Measurements from ENCODE around the gene TTLL11. TPM values are rescaled to one million over a fixed set of nuclear protein-coding genes. Genes with fewer than 3 reads are reported as not detected.

TTLL11 gene
- total RNA-seq, 2 experiments from 2014 or later, result 0.56 to 1.4 TPM

DNA sequence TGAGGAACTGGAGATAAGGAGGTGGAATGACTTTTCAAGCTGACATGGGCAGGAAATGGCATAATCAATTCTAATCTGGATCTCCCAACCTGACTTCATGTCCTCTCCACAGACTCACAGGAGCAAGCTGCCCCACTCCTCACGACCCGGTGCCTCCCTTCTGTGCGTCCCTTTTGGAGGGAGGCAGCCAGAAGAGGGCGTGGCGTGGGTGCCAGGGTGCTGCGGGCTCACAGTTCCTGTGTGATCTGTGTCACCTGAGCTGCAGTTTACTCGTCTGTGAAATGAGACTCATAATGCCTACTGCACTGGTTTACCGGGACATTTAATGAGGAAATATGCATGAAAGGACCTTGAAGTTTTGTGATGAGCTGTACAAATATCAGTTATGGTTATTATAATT, 234.3 kb downstream of the TTLL11 start:
- ATAC-seq (no peak), DNase-seq (no peak)
- ChIA-PET CTCF (no interaction called here), POLR2A (interaction anchor here (1.2 kb wide), 1 partner anchor 28 kb away, joined by 5 read pairs; no protein-coding TSS in a partner anchor)
- Mint-ChIP-seq H3K4me1 (ENCODE audit: low read depth) (no peaks in the 10 kb centered on the region), H3K27me3 (no peaks in the 10 kb centered on the region), H3K4me3 (no peak overlapping the region), H3K9me3 (no peaks in the 10 kb centered on the region), H3K36me3 (ENCODE audit: low read depth) (no peaks in the 10 kb centered on the region), H3K27ac (no peak overlapping the region)
- TF ChIP-seq, protein P1, sequence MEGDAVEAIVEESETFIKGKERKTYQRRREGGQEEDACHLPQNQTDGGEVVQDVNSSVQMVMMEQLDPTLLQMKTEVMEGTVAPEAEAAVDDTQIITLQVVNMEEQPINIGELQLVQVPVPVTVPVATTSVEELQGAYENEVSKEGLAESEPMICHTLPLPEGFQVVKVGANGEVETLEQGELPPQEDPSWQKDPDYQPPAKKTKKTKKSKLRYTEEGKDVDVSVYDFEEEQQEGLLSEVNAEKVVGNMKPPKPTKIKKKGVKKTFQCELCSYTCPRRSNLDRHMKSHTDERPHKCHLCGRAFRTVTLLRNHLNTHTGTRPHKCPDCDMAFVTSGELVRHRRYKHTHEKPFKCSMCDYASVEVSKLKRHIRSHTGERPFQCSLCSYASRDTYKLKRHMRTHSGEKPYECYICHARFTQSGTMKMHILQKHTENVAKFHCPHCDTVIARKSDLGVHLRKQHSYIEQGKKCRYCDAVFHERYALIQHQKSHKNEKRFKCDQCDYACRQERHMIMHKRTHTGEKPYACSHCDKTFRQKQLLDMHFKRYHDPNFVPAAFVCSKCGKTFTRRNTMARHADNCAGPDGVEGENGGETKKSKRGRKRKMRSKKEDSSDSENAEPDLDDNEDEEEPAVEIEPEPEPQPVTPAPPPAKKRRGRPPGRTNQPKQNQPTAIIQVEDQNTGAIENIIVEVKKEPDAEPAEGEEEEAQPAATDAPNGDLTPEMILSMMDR (IDR thresholded peaks at IDR 0.05), result no peak
- intact Hi-C loops (cut with micrococcal nuclease), result no loop called here

- Mint-ChIP-seq H3K4me3 (no peak overlapping the region), H3K9me3 (no peaks in the 10 kb centered on the region), H3K36me3 (ENCODE audit: low read depth) (no peaks in the 10 kb centered on the region), H3K27me3 (no peaks in the 10 kb centered on the region), H3K27ac (no peak overlapping the region), H3K4me1 (ENCODE audit: low read depth) (no peaks in the 10 kb centered on the region)
- no peak for ATAC-seq
- DNase-seq, result no peak
- CTCF ChIA-PET, result no interaction called here
- POLR2A ChIA-PET, result no interaction called here
- intact Hi-C loops (cut with micrococcal nuclease), result no loop called here
- TF ChIP-seq, protein P1 (IDR thresholded peaks at IDR 0.05), result no peak
Observed at GRCh38 chr9:121857928-121858327, 235.2 kb downstream of the TTLL11 start.

GRCh38 chr9:121855476-121855875, 237.6 kb downstream of the TTLL11 start:
- ChIA-PET CTCF (no interaction called here), POLR2A (no interaction called here)
- no peak for DNase-seq
- Mint-ChIP-seq H3K4me3 (no peak overlapping the region), H3K27me3 (no peaks in the 10 kb centered on the region), H3K27ac (no peak overlapping the region), H3K36me3 (ENCODE audit: low read depth) (no peaks in the 10 kb centered on the region), H3K4me1 (ENCODE audit: low read depth) (no peaks in the 10 kb centered on the region), H3K9me3 (no peaks in the 10 kb centered on the region)
- intact Hi-C loops (cut with micrococcal nuclease), result no loop called here
- TF ChIP-seq, protein P1 (IDR thresholded peaks at IDR 0.05), result no peak
- no peak for ATAC-seq

DNA sequence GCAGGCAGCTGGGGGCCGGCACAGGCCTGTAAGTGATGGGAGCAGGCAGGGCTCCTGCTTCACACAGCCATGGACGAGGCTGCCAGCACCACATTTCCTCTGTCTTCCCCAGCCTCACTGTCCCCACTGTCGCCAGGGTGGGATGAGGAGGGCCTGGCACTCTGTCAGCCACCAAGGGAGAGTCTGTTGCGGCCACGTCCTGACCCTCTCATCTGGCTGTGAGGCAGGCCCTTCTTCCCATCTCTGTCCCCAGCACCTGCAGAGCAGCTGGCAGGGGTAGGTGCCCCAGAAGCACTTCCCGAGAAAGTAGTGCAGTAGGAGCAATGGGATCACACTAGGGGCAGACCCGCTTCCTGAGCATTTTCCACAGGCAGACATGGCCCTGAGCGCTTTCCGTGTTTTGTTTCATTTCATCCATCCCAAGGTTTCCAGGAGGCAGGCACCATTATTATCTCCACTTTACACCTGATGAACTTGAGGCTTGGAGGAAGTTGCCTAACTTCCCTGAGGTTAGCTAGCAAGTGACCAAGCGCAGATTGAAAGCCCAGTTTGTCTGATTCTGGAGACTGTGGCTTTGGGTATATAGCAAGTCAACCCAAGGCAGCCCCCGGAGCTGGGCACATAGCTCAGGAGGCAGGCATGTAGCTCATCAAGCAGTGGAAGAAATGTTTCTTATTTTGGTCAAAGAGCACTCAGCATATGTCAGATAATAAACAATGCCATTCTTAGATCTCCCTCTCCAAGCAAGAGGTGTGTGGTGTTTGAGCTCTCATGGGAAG, 239.3 kb downstream of the TTLL11 start:
- intact Hi-C loops (cut with micrococcal nuclease), result no loop called here
- ChIA-PET CTCF (no interaction called here), POLR2A (no interaction called here)
- TF ChIP-seq, protein P1 (IDR thresholded peaks at IDR 0.05), result no peak
- DNase-seq (no peak), ATAC-seq (no peak)
- Mint-ChIP-seq H3K4me3 (no peak overlapping the region), H3K36me3 (ENCODE audit: low read depth) (peaks cover under 1% of the 10 kb centered on the region), H3K27me3 (no peaks in the 10 kb centered on the region), H3K9me3 (peaks cover 8% of the 10 kb centered on the region), H3K4me1 (ENCODE audit: low read depth) (no peaks in the 10 kb centered on the region), H3K27ac (no peak overlapping the region)

Measured in activated CD8-positive, alpha-beta T cell treated with anti-CD3 and anti-CD28 coated beads for 36 hours (primary cell).